Measurements from ENCODE around the gene RSL24D1. TPM values are rescaled to one million over a fixed set of nuclear protein-coding genes. Genes with fewer than 3 reads are reported as not detected.

RSL24D1 gene
- total and polyA plus RNA-seq, 2 of the 13 experiments (the other 11 are each of a cell fraction or from before 2014, with no cell fraction given) = 58.8 to 100.0 TPM

DNA sequence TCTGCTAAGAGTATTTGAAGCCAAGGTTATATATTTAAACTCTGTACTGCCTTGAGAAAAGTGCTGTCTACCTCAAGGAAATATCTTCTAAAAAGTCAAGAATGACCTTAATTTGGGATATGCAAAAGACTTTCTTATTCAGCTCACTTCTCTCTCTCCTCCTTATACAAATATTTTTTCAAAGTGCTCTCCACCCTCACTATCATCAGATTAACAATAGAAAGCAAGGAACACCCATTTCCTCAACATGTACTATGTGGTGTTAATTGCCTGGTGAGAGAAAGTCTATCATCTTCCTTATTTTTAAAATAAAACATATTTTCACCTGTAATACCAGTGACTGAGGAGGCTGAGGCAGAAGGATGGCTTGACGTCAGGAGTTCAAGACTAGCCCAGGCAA is 44.4 kb upstream of the RSL24D1 start:
- Histone ChIP-seq H2AFZ (ENCODE audit: low read length) (no peak overlapping the region), H3K4me1 (ENCODE audit: insufficient read depth, low read length) (no peaks in the 10 kb centered on the region), H3K36me3 (replicated peaks in 1 of 2; ENCODE audit: control insufficient read depth in 1 of 2, insufficient read depth in 2 of 2, low read length in 2 of 2) (no peaks in the 10 kb centered on the region), H3K27ac (ENCODE audit: extremely low read length, insufficient read depth, low read length) (no peak overlapping the region), H3K79me2 (ENCODE audit: insufficient read depth, low read length) (no peaks in the 10 kb centered on the region), H3K9ac (ENCODE audit: insufficient read depth, low read depth, low read length) (no peak overlapping the region), H3K4me3 (replicated peaks in 1 of 3; ENCODE audit: insufficient read depth in 1 of 3, low read depth in 2 of 3, low read length in 3 of 3) (no peak overlapping the region), H3K27me3 (ENCODE audit: control insufficient read depth in 1 of 2, insufficient read depth in 2 of 2, low read length in 2 of 2) (no peaks in the 10 kb centered on the region), H3K4me2 (ENCODE audit: low read depth, low read length) (no peak overlapping the region), H4K20me1 (ENCODE audit: insufficient read depth, low read length) (no peaks in the 10 kb centered on the region), H3K9me3 (ENCODE audit: low read length) (no peaks in the 10 kb centered on the region)
- ChIA-PET CTCF (ENCODE audit: low intra/inter-chr PET ratio, low total read pairs) (no interaction called here), POLR2A (no interaction called here)
- intact Hi-C loops (cut with micrococcal nuclease; ENCODE audit: unreplicated experiment) (no loop called here), in situ Hi-C loops (cut with HindIII; ENCODE audit: extremely low pct_ligation_motif_present, low pct_unique_long_range_greater_than_20kb) (no loop called here)
- FAIRE-seq (no peak), ATAC-seq (no peak), DNase-seq (ENCODE audit: low spot score) (no peak)
- BruUV-seq (replicated peaks) = no TSS peak
- 92% methylated on average over 1 of the region's 1 CpG for WGBS (ENCODE audit: low lambda C conversion rate)
- TF ChIP-seq SIN3B (IDR thresholded peaks at IDR 0.05; ENCODE audit: low read length) = no peak
- TF ChIP-seq KLF9 (CRISPR knock-in tag; IDR thresholded peaks at IDR 0.05; ENCODE audit: low read depth) = no peak
- TF ChIP-seq MYC (CRISPR knock-in tag; IDR thresholded peaks at IDR 0.05; ENCODE audit: borderline replicate concordance) = no peak
- TF ChIP-seq TAF15 (IDR thresholded peaks at IDR 0.05; ENCODE audit: low read depth, low read length, poor library complexity, severe bottlenecking) = no peak
- TF ChIP-seq, protein P1, sequence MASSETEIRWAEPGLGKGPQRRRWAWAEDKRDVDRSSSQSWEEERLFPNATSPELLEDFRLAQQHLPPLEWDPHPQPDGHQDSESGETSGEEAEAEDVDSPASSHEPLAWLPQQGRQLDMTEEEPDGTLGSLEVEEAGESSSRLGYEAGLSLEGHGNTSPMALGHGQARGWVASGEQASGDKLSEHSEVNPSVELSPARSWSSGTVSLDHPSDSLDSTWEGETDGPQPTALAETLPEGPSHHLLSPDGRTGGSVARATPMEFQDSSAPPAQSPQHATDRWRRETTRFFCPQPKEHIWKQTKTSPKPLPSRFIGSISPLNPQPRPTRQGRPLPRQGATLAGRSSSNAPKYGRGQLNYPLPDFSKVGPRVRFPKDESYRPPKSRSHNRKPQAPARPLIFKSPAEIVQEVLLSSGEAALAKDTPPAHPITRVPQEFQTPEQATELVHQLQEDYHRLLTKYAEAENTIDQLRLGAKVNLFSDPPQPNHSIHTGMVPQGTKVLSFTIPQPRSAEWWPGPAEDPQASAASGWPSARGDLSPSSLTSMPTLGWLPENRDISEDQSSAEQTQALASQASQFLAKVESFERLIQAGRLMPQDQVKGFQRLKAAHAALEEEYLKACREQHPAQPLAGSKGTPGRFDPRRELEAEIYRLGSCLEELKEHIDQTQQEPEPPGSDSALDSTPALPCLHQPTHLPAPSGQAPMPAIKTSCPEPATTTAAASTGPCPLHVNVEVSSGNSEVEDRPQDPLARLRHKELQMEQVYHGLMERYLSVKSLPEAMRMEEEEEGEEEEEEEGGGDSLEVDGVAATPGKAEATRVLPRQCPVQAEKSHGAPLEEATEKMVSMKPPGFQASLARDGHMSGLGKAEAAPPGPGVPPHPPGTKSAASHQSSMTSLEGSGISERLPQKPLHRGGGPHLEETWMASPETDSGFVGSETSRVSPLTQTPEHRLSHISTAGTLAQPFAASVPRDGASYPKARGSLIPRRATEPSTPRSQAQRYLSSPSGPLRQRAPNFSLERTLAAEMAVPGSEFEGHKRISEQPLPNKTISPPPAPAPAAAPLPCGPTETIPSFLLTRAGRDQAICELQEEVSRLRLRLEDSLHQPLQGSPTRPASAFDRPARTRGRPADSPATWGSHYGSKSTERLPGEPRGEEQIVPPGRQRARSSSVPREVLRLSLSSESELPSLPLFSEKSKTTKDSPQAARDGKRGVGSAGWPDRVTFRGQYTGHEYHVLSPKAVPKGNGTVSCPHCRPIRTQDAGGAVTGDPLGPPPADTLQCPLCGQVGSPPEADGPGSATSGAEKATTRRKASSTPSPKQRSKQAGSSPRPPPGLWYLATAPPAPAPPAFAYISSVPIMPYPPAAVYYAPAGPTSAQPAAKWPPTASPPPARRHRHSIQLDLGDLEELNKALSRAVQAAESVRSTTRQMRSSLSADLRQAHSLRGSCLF (CRISPR knock-in tag; IDR thresholded peaks at IDR 0.05; ENCODE audit: borderline replicate concordance) = no peak
- TF ChIP-seq, protein P2, sequence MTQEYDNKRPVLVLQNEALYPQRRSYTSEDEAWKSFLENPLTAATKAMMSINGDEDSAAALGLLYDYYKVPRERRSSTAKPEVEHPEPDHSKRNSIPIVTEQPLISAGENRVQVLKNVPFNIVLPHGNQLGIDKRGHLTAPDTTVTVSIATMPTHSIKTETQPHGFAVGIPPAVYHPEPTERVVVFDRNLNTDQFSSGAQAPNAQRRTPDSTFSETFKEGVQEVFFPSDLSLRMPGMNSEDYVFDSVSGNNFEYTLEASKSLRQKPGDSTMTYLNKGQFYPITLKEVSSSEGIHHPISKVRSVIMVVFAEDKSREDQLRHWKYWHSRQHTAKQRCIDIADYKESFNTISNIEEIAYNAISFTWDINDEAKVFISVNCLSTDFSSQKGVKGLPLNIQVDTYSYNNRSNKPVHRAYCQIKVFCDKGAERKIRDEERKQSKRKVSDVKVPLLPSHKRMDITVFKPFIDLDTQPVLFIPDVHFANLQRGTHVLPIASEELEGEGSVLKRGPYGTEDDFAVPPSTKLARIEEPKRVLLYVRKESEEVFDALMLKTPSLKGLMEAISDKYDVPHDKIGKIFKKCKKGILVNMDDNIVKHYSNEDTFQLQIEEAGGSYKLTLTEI (CRISPR knock-in tag; conservative IDR thresholded peaks at IDR 0.05) = no peak
- no peak for TF ChIP-seq ZNF619 (CRISPR knock-in tag; IDR thresholded peaks at IDR 0.05)
- TF ChIP-seq, protein P3, sequence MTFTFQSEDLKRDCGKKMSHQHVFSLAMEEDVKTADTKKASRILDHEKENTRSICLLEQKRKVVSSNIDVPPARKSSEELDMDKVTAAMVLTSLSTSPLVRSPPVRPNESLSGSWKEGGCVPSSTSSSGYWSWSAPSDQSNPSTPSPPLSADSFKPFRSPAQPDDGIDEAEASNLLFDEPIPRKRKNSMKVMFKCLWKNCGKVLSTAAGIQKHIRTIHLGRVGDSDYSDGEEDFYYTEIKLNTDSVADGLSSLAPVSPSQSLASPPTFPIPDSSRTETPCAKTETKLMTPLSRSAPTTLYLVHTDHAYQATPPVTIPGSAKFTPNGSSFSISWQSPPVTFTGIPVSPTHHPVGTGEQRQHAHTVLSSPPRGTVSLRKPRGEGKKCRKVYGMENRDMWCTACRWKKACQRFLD (CRISPR knock-in tag; IDR thresholded peaks at IDR 0.05; ENCODE audit: borderline replicate concordance) = no peak
- TF ChIP-seq, protein P4, sequence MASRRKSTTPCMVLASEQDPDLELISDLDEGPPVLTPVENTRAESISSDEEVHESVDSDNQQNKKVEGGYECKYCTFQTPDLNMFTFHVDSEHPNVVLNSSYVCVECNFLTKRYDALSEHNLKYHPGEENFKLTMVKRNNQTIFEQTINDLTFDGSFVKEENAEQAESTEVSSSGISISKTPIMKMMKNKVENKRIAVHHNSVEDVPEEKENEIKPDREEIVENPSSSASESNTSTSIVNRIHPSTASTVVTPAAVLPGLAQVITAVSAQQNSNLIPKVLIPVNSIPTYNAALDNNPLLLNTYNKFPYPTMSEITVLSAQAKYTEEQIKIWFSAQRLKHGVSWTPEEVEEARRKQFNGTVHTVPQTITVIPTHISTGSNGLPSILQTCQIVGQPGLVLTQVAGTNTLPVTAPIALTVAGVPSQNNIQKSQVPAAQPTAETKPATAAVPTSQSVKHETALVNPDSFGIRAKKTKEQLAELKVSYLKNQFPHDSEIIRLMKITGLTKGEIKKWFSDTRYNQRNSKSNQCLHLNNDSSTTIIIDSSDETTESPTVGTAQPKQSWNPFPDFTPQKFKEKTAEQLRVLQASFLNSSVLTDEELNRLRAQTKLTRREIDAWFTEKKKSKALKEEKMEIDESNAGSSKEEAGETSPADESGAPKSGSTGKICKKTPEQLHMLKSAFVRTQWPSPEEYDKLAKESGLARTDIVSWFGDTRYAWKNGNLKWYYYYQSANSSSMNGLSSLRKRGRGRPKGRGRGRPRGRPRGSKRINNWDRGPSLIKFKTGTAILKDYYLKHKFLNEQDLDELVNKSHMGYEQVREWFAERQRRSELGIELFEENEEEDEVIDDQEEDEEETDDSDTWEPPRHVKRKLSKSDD (CRISPR knock-in tag; IDR thresholded peaks at IDR 0.05; ENCODE audit: low read depth) = no peak
- TF ChIP-seq ZNF382 (CRISPR knock-in tag; IDR thresholded peaks at IDR 0.05; ENCODE audit: borderline replicate concordance) = no peak
- TF ChIP-seq SRSF9 (IDR thresholded peaks at IDR 0.05; ENCODE audit: borderline replicate concordance, insufficient read depth, low read depth, low read length, poor library complexity, severe bottlenecking) = no peak
- no peak for TF ChIP-seq KAT2B (IDR thresholded peaks at IDR 0.05; ENCODE audit: borderline replicate concordance, low read depth, low read length)
- TF ChIP-seq SMYD3 (CRISPR knock-in tag; IDR thresholded peaks at IDR 0.05) = no peak

Data from HepG2 (cell line).